Karpas-422 (cell line): ENCODE data around the gene DYRK1A. TPM values are rescaled to one million over a fixed set of nuclear protein-coding genes. Genes with fewer than 3 reads are reported as not detected.

Source experiments
- DNase-seq: peaks from one replicate; pipeline ENCODE4 v3.0.0-alpha.2; 2015
- H2AFZ ChIP-seq: fragments of 200-600 bp; sonication (generic); 2 replicates; pipeline ENCODE4 v1.6.1; 2014; ENCODE audit warnings: antibody characterized with exemption, low read length, mixed read lengths
- H3K27ac ChIP-seq: fragments of 200-600 bp; sonication (generic); 2 replicates; pipeline ENCODE4 v1.5.1; 2014; ENCODE audit warnings: mild to moderate bottlenecking, low read length, moderate library complexity
- H3K27me3 ChIP-seq: fragments of 200-600 bp; sonication (generic); 2 replicates; pipeline ENCODE4 v1.6.1; 2014; ENCODE audit warnings: low read length, mixed read lengths
- H3K36me3 ChIP-seq: fragments of 200-600 bp; sonication (generic); 2 replicates; pipeline ENCODE4 v1.6.1; 2014; ENCODE audit warnings: low read length, mixed read lengths; ENCODE audit not compliant: insufficient read depth
- H3K4me1 ChIP-seq: fragments of 200-600 bp; sonication (generic); 2 replicates; pipeline ENCODE4 v1.6.1; 2014; ENCODE audit warnings: mild to moderate bottlenecking, low read length, mixed read lengths
- H3K4me2 ChIP-seq: fragments of 200-600 bp; sonication (generic); 2 replicates; pipeline ENCODE4 v1.6.1; 2014; ENCODE audit warnings: low read length, low read depth, mild to moderate bottlenecking; ENCODE audit not compliant: poor library complexity, severe bottlenecking
- H3K4me3 ChIP-seq: fragments of 200-600 bp; sonication (generic); 2 replicates; pipeline ENCODE4 v1.5.1; 2014; ENCODE audit warnings: mild to moderate bottlenecking, antibody characterized with exemption, low read length, mixed read lengths
- H3K79me2 ChIP-seq: fragments of 200-600 bp; sonication (generic); 2 replicates; pipeline ENCODE4 v1.6.1; 2014; ENCODE audit warnings: mild to moderate bottlenecking, low read length, mixed read lengths
- H3K9ac ChIP-seq: fragments of 200-600 bp; sonication (generic); 2 replicates; pipeline ENCODE4 v1.6.0; 2014; ENCODE audit warnings: low read length
- H3K9me2 ChIP-seq: fragments of 200-600 bp; sonication (generic), shearing (Covaris generic); replicated peaks from 2 replicates; pipeline ENCODE4 v1.6.0; 2014; ENCODE audit warnings: mild to moderate bottlenecking, low read length, moderate library complexity; ENCODE audit not compliant: insufficient read depth
- H3K9me3 ChIP-seq: fragments of 300-700, 200-600 bp; sonication (generic); 2 replicates; pipeline ENCODE4 v1.6.1; 2014; ENCODE audit warnings: low read length, mixed read lengths
- H4K20me1 ChIP-seq: fragments of 200-600 bp; sonication (generic); 2 replicates; pipeline ENCODE4 v1.6.1; 2014; ENCODE audit warnings: mild to moderate bottlenecking, antibody characterized with exemption, low read length, low read depth; ENCODE audit not compliant: insufficient read depth
- total RNA-seq: library from RNA; depleted of rRNA; stranded (reverse); fragments of >200 nt; shearing (Covaris generic); gene quantifications from 2 replicates; pipeline ENCODE4 v1.2.3, GENCODE V29; 2014; ENCODE audit warnings: low replicate concordance

DYRK1A gene
- total RNA-seq, 1 experiment from 2014 or later: 98.2 TPM

DNA sequence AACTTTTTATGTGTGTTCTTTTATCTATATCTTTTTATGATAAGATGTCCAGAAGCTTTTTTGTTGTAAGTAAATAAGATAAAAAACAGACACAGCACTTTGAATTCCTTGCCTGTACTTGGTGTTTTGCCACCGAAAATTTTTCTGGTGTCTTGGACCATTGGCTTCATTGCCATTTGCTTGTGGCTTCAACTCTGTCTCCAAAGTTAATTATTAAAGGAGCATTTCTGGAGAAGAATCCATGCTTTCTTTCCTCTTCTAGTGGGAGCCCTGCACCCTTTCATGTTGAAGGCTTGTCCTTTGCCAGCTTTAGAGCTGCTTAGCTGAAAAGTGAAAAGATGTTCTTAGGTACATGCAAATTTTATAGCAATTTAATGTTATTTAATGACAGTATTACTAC lies 112.2 kb downstream of the DYRK1A start:
- peaks cover 22% of the 10 kb centered on the region; the same call in 1 of the 2 replicates for H3K36me3 ChIP-seq
- H3K9ac ChIP-seq: no peak overlapping the region
- no peak overlapping the region for H3K4me2 ChIP-seq
- H3K4me1 ChIP-seq: peaks cover 14% of the 10 kb centered on the region
- H3K27ac ChIP-seq: no peak overlapping the region
- 0 out of 2 replicates have a peak, but pooled peaks cover 18% of the 10 kb centered on the region for H4K20me1 ChIP-seq
- no peaks in the 10 kb centered on the region for H3K27me3 ChIP-seq
- peaks cover 83% of the 10 kb centered on the region for H3K79me2 ChIP-seq
- H3K9me3 ChIP-seq: no peaks in the 10 kb centered on the region
- H3K4me3 ChIP-seq: no peak overlapping the region
- no peaks in the 10 kb centered on the region for H3K9me2 ChIP-seq
- no peak for DNase-seq
- H2AFZ ChIP-seq: no peak overlapping the region

DNA sequence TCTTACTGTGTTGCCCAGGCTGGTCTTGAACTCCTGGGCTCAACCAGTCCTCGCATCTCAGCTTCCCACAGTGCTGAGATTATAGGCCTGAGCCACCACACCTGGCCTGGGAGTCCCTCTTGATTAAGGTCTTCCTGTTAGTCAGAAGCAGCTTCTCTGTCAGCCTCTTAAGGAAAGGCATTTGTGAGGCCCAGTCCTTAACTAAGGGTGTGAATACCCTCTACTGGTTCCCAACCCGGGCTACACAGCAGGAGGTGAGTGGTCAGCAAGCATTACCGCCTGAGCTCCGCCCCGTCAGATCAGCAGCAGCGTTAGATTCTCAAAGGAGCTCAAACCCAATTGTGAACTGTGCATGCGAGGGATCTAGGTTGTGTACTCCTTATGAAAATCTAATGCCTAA lies 117.2 kb downstream of the DYRK1A start:
- no peaks in the 10 kb centered on the region for H3K27me3 ChIP-seq
- no peak overlapping the region for H3K9ac ChIP-seq
- no peak overlapping the region for H3K4me2 ChIP-seq
- no peak overlapping the region for H3K27ac ChIP-seq
- peaks cover 72% of the 10 kb centered on the region for H3K79me2 ChIP-seq
- H3K36me3 ChIP-seq: peaks cover 33% of the 10 kb centered on the region; the same call in 1 of the 2 replicates
- 0 out of 2 replicates have a peak, but pooled peaks cover 3% of the 10 kb centered on the region for H4K20me1 ChIP-seq
- no peak overlapping the region for H2AFZ ChIP-seq
- no peak for DNase-seq
- no peak overlapping the region for H3K4me3 ChIP-seq
- H3K4me1 ChIP-seq: no peaks in the 10 kb centered on the region
- H3K9me3 ChIP-seq: no peaks in the 10 kb centered on the region
- no peaks in the 10 kb centered on the region for H3K9me2 ChIP-seq

DNA sequence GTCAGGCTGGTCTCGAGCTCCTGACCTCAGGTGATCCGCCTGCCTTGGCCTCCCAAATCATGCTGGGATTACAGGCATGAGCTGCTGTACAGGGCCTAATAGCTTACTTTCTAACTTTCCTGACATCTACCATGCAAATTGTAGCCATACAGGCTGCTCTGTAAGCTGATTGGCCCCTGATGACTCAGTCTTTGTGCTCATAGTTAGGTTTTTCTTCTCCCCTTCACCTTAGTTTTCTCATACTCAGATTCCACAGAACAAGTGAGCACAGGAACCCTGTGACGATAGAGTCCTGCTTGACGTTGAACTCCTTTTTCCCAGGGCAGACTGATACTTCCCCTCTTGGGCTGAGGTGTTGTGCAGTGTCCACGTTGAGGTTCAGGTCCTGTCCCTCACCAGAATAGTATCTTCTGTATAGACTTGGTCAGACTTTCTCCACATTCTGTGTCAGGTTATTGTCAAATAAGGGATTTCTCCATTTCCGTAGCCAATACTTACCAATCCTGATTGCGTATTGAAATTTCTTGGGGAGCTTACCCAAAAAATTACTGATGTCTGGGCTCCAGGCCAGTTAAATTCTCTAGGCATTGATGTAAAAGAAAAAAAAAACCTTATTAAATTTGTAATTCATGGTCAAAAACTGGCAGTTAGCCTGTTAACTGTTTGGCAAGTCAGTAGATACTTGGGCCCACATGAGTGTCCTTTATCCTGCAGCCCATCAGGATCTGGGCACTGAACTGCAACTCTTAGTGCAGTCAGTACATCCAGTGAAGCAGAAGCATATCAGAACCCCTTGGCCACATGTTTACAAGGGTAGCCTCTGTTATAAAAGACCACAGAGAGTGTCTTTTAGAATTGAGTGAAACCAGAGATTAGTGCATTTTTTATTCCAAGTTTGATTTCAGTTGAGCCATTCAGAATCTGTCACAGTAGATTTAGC lies 118.2 kb downstream of the DYRK1A start:
- Histone ChIP-seq H3K27ac (no peak overlapping the region), H3K36me3 (peaks cover 28% of the 10 kb centered on the region; the same call in 1 of the 2 replicates), H3K9me3 (no peaks in the 10 kb centered on the region), H4K20me1 (0 out of 2 replicates have a peak, but pooled peaks cover 3% of the 10 kb centered on the region), H3K4me3 (no peak overlapping the region), H3K4me2 (no peak overlapping the region), H3K27me3 (no peaks in the 10 kb centered on the region), H2AFZ (no peak overlapping the region), H3K4me1 (no peaks in the 10 kb centered on the region), H3K9ac (no peak overlapping the region), H3K79me2 (peaks cover 74% of the 10 kb centered on the region), H3K9me2 (no peaks in the 10 kb centered on the region)
- DNase-seq: no peak

DNA sequence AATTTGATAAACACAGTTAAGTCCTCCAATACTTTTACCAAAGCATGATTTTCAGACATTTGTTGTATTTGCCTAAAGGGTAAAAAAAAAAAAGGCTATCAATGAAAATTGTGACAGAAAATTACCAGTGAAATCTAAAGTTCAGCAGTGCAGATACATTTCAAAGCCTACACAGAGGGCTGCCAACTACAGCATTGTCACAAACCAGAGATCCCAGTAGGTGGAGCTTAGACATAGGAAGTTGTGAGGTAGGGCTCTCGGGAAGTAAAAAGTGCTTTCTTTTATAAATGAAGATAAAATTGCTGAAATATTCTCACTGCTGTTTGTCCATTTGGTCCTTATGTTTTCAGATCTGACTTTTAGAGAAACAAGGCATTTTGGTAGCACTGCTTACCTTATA lies 123.0 kb downstream of the DYRK1A start:
- Histone ChIP-seq H3K27ac (no peak overlapping the region), H4K20me1 (no peaks in the 10 kb centered on the region), H3K79me2 (peaks cover 75% of the 10 kb centered on the region), H3K9me3 (no peaks in the 10 kb centered on the region), H3K9ac (no peak overlapping the region), H3K4me1 (peaks cover 15% of the 10 kb centered on the region), H3K9me2 (no peaks in the 10 kb centered on the region), H3K4me2 (no peak overlapping the region), H2AFZ (no peak overlapping the region), H3K27me3 (no peaks in the 10 kb centered on the region), H3K4me3 (no peak overlapping the region), H3K36me3 (peaks cover 42% of the 10 kb centered on the region; the same call in 1 of the 2 replicates)
- no peak for DNase-seq

DNA sequence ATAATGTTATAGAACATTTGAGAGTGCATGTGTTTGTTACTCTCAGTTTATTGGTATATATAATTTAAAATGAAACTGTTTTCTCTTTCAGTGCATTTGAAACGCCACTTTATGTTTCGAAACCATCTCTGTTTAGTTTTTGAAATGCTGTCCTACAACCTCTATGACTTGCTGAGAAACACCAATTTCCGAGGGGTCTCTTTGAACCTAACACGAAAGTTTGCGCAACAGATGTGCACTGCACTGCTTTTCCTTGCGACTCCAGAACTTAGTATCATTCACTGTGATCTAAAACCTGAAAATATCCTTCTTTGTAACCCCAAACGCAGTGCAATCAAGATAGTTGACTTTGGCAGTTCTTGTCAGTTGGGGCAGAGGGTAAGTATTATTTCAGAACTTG lies 123.5 kb downstream of the DYRK1A start:
- Histone ChIP-seq H3K4me3 (no peak overlapping the region), H3K9me3 (no peaks in the 10 kb centered on the region), H3K4me2 (no peak overlapping the region), H3K4me1 (peaks cover 15% of the 10 kb centered on the region), H4K20me1 (no peaks in the 10 kb centered on the region), H3K27ac (no peak overlapping the region), H3K79me2 (peaks cover 69% of the 10 kb centered on the region), H3K27me3 (no peaks in the 10 kb centered on the region), H3K36me3 (peaks cover 42% of the 10 kb centered on the region; the same call in 1 of the 2 replicates), H3K9me2 (no peaks in the 10 kb centered on the region), H3K9ac (no peak overlapping the region), H2AFZ (no peak overlapping the region)
- no peak for DNase-seq

DNA sequence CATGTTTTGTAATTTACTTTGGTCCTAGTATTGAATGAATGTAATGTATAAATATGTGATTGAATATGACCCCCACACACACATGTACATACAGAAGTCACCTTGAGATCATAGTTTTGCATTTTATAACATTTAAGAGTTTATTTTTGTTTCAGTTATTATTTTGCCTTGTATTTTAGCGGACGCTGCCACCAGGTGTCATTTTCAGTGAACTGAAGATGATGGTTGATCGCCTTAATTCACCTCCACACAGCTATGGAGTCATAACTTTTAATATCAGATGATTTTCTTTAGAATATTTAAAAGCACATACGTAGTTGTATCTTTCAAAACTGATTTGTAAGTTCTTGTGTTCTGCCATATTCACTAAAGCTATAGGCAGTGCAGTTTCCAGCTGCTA lies 130.4 kb downstream of the DYRK1A start:
- Histone ChIP-seq H3K4me3 (no peak overlapping the region), H3K27me3 (no peaks in the 10 kb centered on the region), H3K9me2 (no peaks in the 10 kb centered on the region), H3K9ac (no peak overlapping the region), H3K4me2 (no peak overlapping the region), H3K9me3 (no peaks in the 10 kb centered on the region), H2AFZ (no peak overlapping the region), H3K4me1 (peaks cover 11% of the 10 kb centered on the region), H3K79me2 (peaks cover 72% of the 10 kb centered on the region), H3K27ac (no peak overlapping the region), H3K36me3 (peaks cover 39% of the 10 kb centered on the region; the same call in 1 of the 2 replicates), H4K20me1 (no peaks in the 10 kb centered on the region)
- DNase-seq: no peak

DNA sequence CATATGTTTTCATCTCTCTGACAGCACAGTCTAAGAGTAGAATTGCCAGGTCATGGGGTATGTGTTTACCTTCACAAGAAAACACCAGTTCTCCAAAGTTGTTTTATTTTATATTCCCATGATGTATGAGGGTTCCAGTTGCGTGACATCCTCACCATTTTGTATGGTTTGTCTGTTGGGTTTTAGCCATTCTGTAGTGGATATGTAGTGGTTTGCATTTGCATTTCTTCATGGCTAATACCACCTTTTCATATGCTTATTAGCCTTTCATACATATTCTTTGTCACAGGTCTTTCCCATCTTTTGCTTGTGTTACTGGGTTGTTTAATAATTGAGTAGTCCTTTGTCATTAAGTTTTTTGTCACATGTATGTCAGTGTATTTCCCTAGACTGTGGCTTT lies 132.1 kb downstream of the DYRK1A start:
- Histone ChIP-seq H3K9ac (no peak overlapping the region), H3K4me1 (no peaks in the 10 kb centered on the region), H3K4me3 (no peak overlapping the region), H3K4me2 (no peak overlapping the region), H4K20me1 (no peaks in the 10 kb centered on the region), H2AFZ (no peak overlapping the region), H3K9me2 (no peaks in the 10 kb centered on the region), H3K27me3 (no peaks in the 10 kb centered on the region), H3K27ac (no peak overlapping the region), H3K79me2 (peaks cover 73% of the 10 kb centered on the region), H3K9me3 (no peaks in the 10 kb centered on the region), H3K36me3 (peaks cover 40% of the 10 kb centered on the region; the same call in 1 of the 2 replicates)
- DNase-seq: no peak

DNA sequence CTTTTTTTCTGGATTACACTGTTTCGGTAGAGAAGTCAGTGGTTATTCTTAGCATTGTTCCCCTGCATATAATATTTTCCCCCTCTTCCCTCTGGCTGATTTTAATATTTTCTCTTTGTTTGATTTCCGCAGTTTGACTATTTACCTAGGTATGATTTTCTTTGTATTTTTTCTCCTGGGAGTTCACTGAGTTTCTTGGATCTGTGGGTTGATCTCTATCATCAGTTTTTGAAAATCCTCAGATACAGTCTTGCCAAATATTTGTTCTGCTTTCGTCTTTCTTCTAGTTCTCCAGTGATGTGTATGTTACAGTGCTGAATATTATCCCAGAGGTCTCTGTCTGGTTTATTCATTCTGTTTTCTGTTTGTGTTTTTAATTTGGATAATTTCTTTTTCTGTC lies 136.4 kb downstream of the DYRK1A start:
- H3K79me2 ChIP-seq: peaks cover 75% of the 10 kb centered on the region
- no peak overlapping the region for H3K4me2 ChIP-seq
- no peak overlapping the region for H3K27ac ChIP-seq
- H3K4me3 ChIP-seq: no peak overlapping the region
- H3K9ac ChIP-seq: no peak overlapping the region
- no peaks in the 10 kb centered on the region for H3K9me3 ChIP-seq
- no peak for DNase-seq
- H2AFZ ChIP-seq: no peak overlapping the region
- H3K36me3 ChIP-seq: peaks cover 55% of the 10 kb centered on the region
- no peaks in the 10 kb centered on the region for H3K4me1 ChIP-seq
- no peaks in the 10 kb centered on the region for H4K20me1 ChIP-seq
- H3K27me3 ChIP-seq: no peaks in the 10 kb centered on the region
- no peaks in the 10 kb centered on the region for H3K9me2 ChIP-seq
